Endothelial cell of umbilical vein (primary cell): ENCODE data around the gene INO80C. TPM values are rescaled to one million over a fixed set of nuclear protein-coding genes. Genes with fewer than 3 reads are reported as not detected.

Experiments
- BruUV-seq: library from RNA; stranded (reverse); fragments of 400-500 nt; replicated peaks from 2 replicates; lab custom pipeline; 2021; lab: Mats Ljungman, UMichigan
- CTCF ChIA-PET: fragments of 300-600, 350-600 bp; sonication (Branson Sonifier 250); formaldehyde crosslinking; loops from one replicate; lab custom pipeline; 2021; ENCODE audit warnings: antibody characterized with exemption, inconsistent platforms; lab: Charles Lee
- POLR2A ChIA-PET: fragments of 300-600, 350-600 bp; sonication (Branson Sonifier 250); formaldehyde crosslinking; loops from one replicate; lab custom pipeline; 2021; ENCODE audit warnings: antibody characterized with exemption, inconsistent platforms; lab: Charles Lee
- DNase-seq: peaks from one replicate; pipeline ENCODE4 v3.0.0-alpha.2; 2011; ENCODE audit warnings: low read depth, low spot score
- FAIRE-seq: peaks from 2 replicates; lab custom pipeline; 2011; peaks lifted over from hg19 to GRCh38; lab: Jason Lieb, UNC
- H2AFZ ChIP-seq: 2 replicates; pipeline ENCODE4 v1.6.0; 2012; ENCODE audit warnings: low read depth, low read length, control low read depth, inconsistent platforms
- H3K27ac ChIP-seq: 2 replicates; pipeline ENCODE4 v1.5.1; 2011; ENCODE audit warnings: low read depth, mild to moderate bottlenecking, control low read depth, low read length, moderate library complexity; ENCODE audit not compliant: insufficient read depth
- H3K27me3 ChIP-seq, 2 experiments: 2 replicates each; pipeline versions ENCODE4 v1.6.0 to v1.6.1; 2011; ENCODE audit warnings: low read length in 2 of 2, mixed read lengths in 1 of 2; ENCODE audit not compliant: control insufficient read depth in 2 of 2, insufficient read depth in 2 of 2
- H3K36me3 ChIP-seq, 2 experiments: 2 replicates in 1 of 2; 3 replicates in 1 of 2; pipeline ENCODE4 v1.5.1; 2011; ENCODE audit warnings: low read length in 2 of 2, mild to moderate bottlenecking in 1 of 2, moderate library complexity in 1 of 2; ENCODE audit not compliant: control insufficient read depth in 2 of 2, insufficient read depth in 2 of 2; ENCODE audit errors: extremely low read depth in 1 of 2
- H3K4me1 ChIP-seq: 3 replicates; pipeline ENCODE4 v1.5.1; 2011; ENCODE audit warnings: mild to moderate bottlenecking, low read length; ENCODE audit not compliant: control insufficient read depth, insufficient read depth; ENCODE audit errors: extremely low read depth
- H3K4me2 ChIP-seq: 2 replicates; pipeline ENCODE4 v1.6.1; 2011; ENCODE audit warnings: low read length, control low read depth, mixed read lengths; ENCODE audit not compliant: insufficient read depth
- H3K4me3 ChIP-seq, 3 experiments: fragments of 200-600 bp in 1 of 3; sonication (generic), shearing (Covaris generic) in 1 of 3; replicated peaks in 1 of 3; 2 replicates each; pipeline ENCODE4 v1.5.1; 2011 to 2016; ENCODE audit warnings: control low read depth in 3 of 3, low read length in 3 of 3, mild to moderate bottlenecking in 2 of 3, inconsistent platforms in 1 of 3, low read depth in 1 of 3, moderate library complexity in 1 of 3; ENCODE audit not compliant: insufficient read depth in 1 of 3
- H3K79me2 ChIP-seq: 2 replicates; pipeline ENCODE4 v1.6.0; 2012; ENCODE audit warnings: low read length, inconsistent platforms; ENCODE audit not compliant: control insufficient read depth, insufficient read depth
- H3K9ac ChIP-seq: replicated peaks from 2 replicates; pipeline ENCODE3; 2011; ENCODE audit warnings: low read length, control low read depth; ENCODE audit not compliant: insufficient read depth; ENCODE audit errors: extremely low read depth
- H3K9me1 ChIP-seq: replicated peaks from 3 replicates; pipeline ENCODE4 v1.6.0; 2011; ENCODE audit warnings: mild to moderate bottlenecking, low read length; ENCODE audit not compliant: control insufficient read depth, insufficient read depth; ENCODE audit errors: extremely low read depth
- H3K9me3 ChIP-seq: replicated peaks from 2 replicates; pipeline ENCODE4 v1.5.1; 2012; ENCODE audit warnings: low read length, inconsistent platforms; ENCODE audit not compliant: control insufficient read depth, insufficient read depth
- H4K20me1 ChIP-seq: replicated peaks from 2 replicates; pipeline ENCODE3; 2011; ENCODE audit warnings: mild to moderate bottlenecking, low read length; ENCODE audit not compliant: control insufficient read depth, insufficient read depth; ENCODE audit errors: extremely low read depth
- EZH2 ChIP-seq: IDR thresholded peaks from 2 replicates; pipeline ENCODE4 v1.6.1; 2012; ENCODE audit warnings: borderline replicate concordance, low read depth, mild to moderate bottlenecking, moderate library complexity, low read length, inconsistent platforms; ENCODE audit not compliant: severe bottlenecking
- FOS ChIP-seq: IDR thresholded peaks from 2 replicates; pipeline ENCODE4 v1.6.1; 2011; ENCODE audit warnings: mild to moderate bottlenecking, low read length, moderate library complexity, borderline replicate concordance; ENCODE audit not compliant: insufficient read depth
- GATA2 ChIP-seq: IDR thresholded peaks from 2 replicates; pipeline ENCODE4 v1.7.0; 2011; ENCODE audit warnings: low read depth, mild to moderate bottlenecking, moderate library complexity, mixed read lengths, low read length; ENCODE audit not compliant: insufficient read length, insufficient read depth
- JUN ChIP-seq: IDR thresholded peaks from 2 replicates; pipeline ENCODE4 v1.6.1; 2011; ENCODE audit warnings: borderline replicate concordance, low read depth; ENCODE audit not compliant: insufficient read length, insufficient read depth
- MAX ChIP-seq: IDR thresholded peaks from 2 replicates; pipeline ENCODE4 v1.6.1; 2011; ENCODE audit not compliant: insufficient read depth, insufficient read length
- MYC ChIP-seq: IDR thresholded peaks from one replicate; pipeline ENCODE4 v1.6.1; 2011; ENCODE audit warnings: mild to moderate bottlenecking, low read depth, low read length
- POLR2A ChIP-seq: IDR thresholded peaks from 2 replicates; pipeline ENCODE4 v1.6.1; 2012; ENCODE audit warnings: low read depth, mild to moderate bottlenecking, control low read depth, low read length
- POLR2AphosphoS5 ChIP-seq: IDR thresholded peaks from 2 replicates; pipeline ENCODE4 v1.6.1; 2012; ENCODE audit warnings: low read depth, mild to moderate bottlenecking, control low read depth, low read length, moderate library complexity; ENCODE audit not compliant: insufficient read depth
- dilution Hi-C: fragments of 300-500 bp; cut with MboI; formaldehyde crosslinking; loops from one replicate; pipeline ENCODE4 v1.15.0; 2019; ENCODE audit warnings: low sequenced_read_pairs; ENCODE audit not compliant: extremely low pct_ligation_motif_present
- intact Hi-C: fragments of 100-400 bp; cut with micrococcal nuclease; formaldehyde crosslinking; loops from one replicate; pipeline ENCODE4 v1.10.0; 2022
- polyA plus RNA-seq, 4 experiments: library from polyadenylated mRNA; depleted of rRNA in 3 of 4; stranded (reverse) in 3 of 4; unstranded in 1 of 4; fragments of >200 nt; gene quantifications; 2 replicates each; pipeline versions ENCODE4 v1.2.1 to v1.2.3, GENCODE V29; 2011 to 2012; ENCODE audit warnings: missing spikeins in 1 of 4
- total RNA-seq: library from RNA; stranded (reverse); gene quantifications from 2 replicates; pipeline ENCODE4 v1.2.3, GENCODE V29; 2021
- TF ChIP-seq, protein P1 (sequence below), 2 donors: IDR thresholded peaks; 1 replicate in 1 of 2; 2 replicates in 1 of 2; pipeline ENCODE4 v1.5.1; 2011; ENCODE audit warnings: low read length in 2 of 2, mild to moderate bottlenecking in 2 of 2, moderate library complexity in 2 of 2, control low read depth in 1 of 2, inconsistent platforms in 1 of 2, low read depth in 1 of 2; ENCODE audit not compliant: insufficient read depth in 1 of 2; ENCODE audit errors: extremely low read depth in 1 of 2

The INO80C gene
- total and polyA plus RNA-seq, 2 donors (not counting 3 experiments of a cell fraction or from before 2014, with no cell fraction given) = 43.4 to 56.0 TPM

DNA sequence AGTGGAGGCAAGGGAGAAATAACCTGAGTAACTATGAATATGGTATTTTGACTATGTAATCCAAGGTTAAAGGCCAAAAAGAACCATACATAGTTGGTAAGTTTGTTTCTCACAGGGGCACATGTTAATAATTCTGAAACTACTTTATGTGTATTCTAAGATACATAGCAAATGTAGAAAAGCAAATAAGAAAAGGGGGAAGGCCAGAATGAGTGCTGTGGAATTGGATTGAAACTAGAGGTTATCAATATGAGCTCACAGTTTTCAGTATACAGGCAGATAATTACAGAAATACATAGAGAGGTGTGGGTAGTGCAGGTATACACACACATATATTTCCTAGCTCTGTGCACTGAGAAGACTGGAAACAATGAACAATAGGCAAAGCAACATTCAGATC lies 13.7 kb downstream of the INO80C start:
- BruUV-seq = no TSS peak
- Histone ChIP-seq H3K36me3 (no peaks in the 10 kb centered on the region), H3K9me3 (no peaks in the 10 kb centered on the region), H3K9me1 (no peaks in the 10 kb centered on the region), H3K4me3 (no peak overlapping the region), H2AFZ (no peak overlapping the region), H3K4me1 (peaks cover 27% of the 10 kb centered on the region), H4K20me1 (no peaks in the 10 kb centered on the region), H3K27ac (no peak overlapping the region), H3K4me2 (no peak overlapping the region), H3K9ac (no peak overlapping the region), H3K27me3 (no peaks in the 10 kb centered on the region), H3K79me2 (peaks cover 39% of the 10 kb centered on the region)
- POLR2A ChIA-PET = no interaction called here
- TF ChIP-seq GATA2 = no peak
- TF ChIP-seq FOS = no peak
- no peak for TF ChIP-seq EZH2
- TF ChIP-seq POLR2A = no peak
- TF ChIP-seq, protein P1, sequence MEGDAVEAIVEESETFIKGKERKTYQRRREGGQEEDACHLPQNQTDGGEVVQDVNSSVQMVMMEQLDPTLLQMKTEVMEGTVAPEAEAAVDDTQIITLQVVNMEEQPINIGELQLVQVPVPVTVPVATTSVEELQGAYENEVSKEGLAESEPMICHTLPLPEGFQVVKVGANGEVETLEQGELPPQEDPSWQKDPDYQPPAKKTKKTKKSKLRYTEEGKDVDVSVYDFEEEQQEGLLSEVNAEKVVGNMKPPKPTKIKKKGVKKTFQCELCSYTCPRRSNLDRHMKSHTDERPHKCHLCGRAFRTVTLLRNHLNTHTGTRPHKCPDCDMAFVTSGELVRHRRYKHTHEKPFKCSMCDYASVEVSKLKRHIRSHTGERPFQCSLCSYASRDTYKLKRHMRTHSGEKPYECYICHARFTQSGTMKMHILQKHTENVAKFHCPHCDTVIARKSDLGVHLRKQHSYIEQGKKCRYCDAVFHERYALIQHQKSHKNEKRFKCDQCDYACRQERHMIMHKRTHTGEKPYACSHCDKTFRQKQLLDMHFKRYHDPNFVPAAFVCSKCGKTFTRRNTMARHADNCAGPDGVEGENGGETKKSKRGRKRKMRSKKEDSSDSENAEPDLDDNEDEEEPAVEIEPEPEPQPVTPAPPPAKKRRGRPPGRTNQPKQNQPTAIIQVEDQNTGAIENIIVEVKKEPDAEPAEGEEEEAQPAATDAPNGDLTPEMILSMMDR (IDR thresholded peaks at IDR 0.05; ENCODE audit: extremely low read depth in 1 of 2, insufficient read depth in 1 of 2, low read depth in 1 of 2, low read length in 2 of 2) = no peak
- TF ChIP-seq MYC = no peak
- no peak for TF ChIP-seq MAX
- no peak for TF ChIP-seq JUN
- no peak for TF ChIP-seq POLR2AphosphoS5
- no peak for DNase-seq
- CTCF ChIA-PET = no interaction called here
- intact Hi-C loops (no loop called here), dilution Hi-C loops (no loop called here)
- no peak for FAIRE-seq
